IMR-90 (cell line): ENCODE measurements around the gene ELOVL5.

Experiments used
- BHLHE40 ChIP-seq: fragments of 150-350 bp; IDR thresholded peaks from 2 replicates; pipeline ENCODE4 v1.6.1; 2016; ENCODE audit warnings: mild to moderate bottlenecking, low read depth, low read length
- FOS ChIP-seq: fragments of 150-350 bp; IDR thresholded peaks from 2 replicates; pipeline ENCODE4 v1.6.1; 2016; ENCODE audit warnings: low read depth, low read length
- MXI1 ChIP-seq: IDR thresholded peaks from 2 replicates; pipeline ENCODE4 v1.6.1; 2012; ENCODE audit warnings: low read depth, mild to moderate bottlenecking, low read length, moderate library complexity, borderline replicate concordance
- POLR2A ChIP-seq: IDR thresholded peaks from 2 replicates; pipeline ENCODE4 v1.6.1; 2012; ENCODE audit warnings: mild to moderate bottlenecking, low read depth, low read length
- RAD21 ChIP-seq: IDR thresholded peaks from 2 replicates; pipeline ENCODE4 v1.6.1; 2012; ENCODE audit warnings: low read length, improper control_type of control experiment
- RCOR1 ChIP-seq: IDR thresholded peaks from 2 replicates; pipeline ENCODE4 v1.6.1; 2012; ENCODE audit warnings: mild to moderate bottlenecking, low read length, improper control_type of control experiment; ENCODE audit not compliant: insufficient replicate concordance
- TF ChIP-seq, protein P1 (sequence below): conservative IDR thresholded peaks from 2 replicates; pipeline ENCODE4 v1.5.1; 2012; ENCODE audit warnings: mild to moderate bottlenecking, low read depth, low read length, improper control_type of control experiment
- TF ChIP-seq, protein P2 (sequence below): fragments of 150-350 bp; IDR thresholded peaks from 2 replicates; pipeline ENCODE4 v1.6.1; 2017; ENCODE audit warnings: mild to moderate bottlenecking, antibody characterized with exemption, low read length, low read depth
- TF ChIP-seq, protein P3 (sequence below): fragments of 150-350 bp; IDR thresholded peaks from 2 replicates; pipeline ENCODE4 v1.6.1; 2016; ENCODE audit warnings: low read depth, mild to moderate bottlenecking, low read length, moderate library complexity, borderline replicate concordance

DNA sequence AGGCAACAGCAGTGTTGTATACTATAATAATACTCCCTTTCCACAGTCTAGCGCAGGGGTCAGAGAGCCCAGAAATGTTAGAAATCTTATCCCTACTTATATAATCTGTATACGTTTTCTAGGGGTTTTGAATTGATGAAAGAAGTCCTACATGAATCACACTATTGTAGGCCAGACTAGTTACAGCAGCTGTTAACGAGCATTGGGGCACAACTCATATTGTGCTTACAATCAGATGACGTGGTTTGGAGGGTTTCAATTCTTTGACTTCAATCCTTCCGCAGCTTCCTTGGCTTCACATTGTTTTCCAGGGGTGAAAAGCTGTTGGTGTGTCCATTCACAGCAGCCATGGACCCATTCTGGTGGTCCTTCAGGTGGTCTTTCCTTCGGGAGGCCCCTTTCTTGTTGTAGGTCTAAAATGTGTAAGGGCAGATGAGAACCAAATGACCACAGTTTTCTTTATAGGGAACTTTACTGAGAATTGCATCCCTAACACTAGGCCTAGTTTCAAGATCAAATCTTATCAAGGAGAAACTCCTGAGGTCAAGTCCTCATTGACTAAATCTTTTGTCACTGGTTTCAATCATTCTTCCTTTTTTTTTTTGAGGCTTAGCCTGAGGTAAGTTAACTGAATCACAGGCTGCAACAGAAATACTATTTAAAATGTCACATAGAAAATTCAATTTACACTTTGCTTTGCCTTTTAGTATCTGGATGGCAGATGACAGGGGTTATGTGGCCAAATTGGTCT is 79.7 kb downstream of the ELOVL5 start:
- TF ChIP-seq, protein P1, sequence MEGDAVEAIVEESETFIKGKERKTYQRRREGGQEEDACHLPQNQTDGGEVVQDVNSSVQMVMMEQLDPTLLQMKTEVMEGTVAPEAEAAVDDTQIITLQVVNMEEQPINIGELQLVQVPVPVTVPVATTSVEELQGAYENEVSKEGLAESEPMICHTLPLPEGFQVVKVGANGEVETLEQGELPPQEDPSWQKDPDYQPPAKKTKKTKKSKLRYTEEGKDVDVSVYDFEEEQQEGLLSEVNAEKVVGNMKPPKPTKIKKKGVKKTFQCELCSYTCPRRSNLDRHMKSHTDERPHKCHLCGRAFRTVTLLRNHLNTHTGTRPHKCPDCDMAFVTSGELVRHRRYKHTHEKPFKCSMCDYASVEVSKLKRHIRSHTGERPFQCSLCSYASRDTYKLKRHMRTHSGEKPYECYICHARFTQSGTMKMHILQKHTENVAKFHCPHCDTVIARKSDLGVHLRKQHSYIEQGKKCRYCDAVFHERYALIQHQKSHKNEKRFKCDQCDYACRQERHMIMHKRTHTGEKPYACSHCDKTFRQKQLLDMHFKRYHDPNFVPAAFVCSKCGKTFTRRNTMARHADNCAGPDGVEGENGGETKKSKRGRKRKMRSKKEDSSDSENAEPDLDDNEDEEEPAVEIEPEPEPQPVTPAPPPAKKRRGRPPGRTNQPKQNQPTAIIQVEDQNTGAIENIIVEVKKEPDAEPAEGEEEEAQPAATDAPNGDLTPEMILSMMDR: no peak
- TF ChIP-seq, protein P2, sequence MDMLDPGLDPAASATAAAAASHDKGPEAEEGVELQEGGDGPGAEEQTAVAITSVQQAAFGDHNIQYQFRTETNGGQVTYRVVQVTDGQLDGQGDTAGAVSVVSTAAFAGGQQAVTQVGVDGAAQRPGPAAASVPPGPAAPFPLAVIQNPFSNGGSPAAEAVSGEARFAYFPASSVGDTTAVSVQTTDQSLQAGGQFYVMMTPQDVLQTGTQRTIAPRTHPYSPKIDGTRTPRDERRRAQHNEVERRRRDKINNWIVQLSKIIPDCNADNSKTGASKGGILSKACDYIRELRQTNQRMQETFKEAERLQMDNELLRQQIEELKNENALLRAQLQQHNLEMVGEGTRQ: no peak
- TF ChIP-seq, protein P3, sequence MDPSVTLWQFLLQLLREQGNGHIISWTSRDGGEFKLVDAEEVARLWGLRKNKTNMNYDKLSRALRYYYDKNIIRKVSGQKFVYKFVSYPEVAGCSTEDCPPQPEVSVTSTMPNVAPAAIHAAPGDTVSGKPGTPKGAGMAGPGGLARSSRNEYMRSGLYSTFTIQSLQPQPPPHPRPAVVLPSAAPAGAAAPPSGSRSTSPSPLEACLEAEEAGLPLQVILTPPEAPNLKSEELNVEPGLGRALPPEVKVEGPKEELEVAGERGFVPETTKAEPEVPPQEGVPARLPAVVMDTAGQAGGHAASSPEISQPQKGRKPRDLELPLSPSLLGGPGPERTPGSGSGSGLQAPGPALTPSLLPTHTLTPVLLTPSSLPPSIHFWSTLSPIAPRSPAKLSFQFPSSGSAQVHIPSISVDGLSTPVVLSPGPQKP: no peak
- TF ChIP-seq RCOR1: no peak
- no peak for TF ChIP-seq MXI1
- no peak for TF ChIP-seq RAD21
- TF ChIP-seq BHLHE40: no peak
- no peak for TF ChIP-seq POLR2A
- no peak for TF ChIP-seq FOS
